SK-N-SH (cell line): ENCODE results near the gene ATP5PB.

Experiments
- CHD2 ChIP-seq: fragments of 150-350 bp; IDR thresholded peaks from 2 replicates; pipeline ENCODE4 v1.6.1; 2018; ENCODE audit warnings: low read length; ENCODE audit not compliant: partially characterized antibody
- CTCF ChIP-seq: fragments of 200-600 bp; sonication (generic); IDR thresholded peaks from 2 replicates; pipeline ENCODE4 v1.6.1; 2017; ENCODE audit warnings: antibody characterized with exemption, mild to moderate bottlenecking, moderate library complexity
- FOXM1 ChIP-seq: IDR thresholded peaks from 2 replicates; pipeline ENCODE4 v1.4.0; 2012; ENCODE audit warnings: low read depth, mild to moderate bottlenecking
- MAX ChIP-seq: IDR thresholded peaks from 2 replicates; pipeline ENCODE4 v1.4.0; 2012; ENCODE audit warnings: low read depth
- POLR2AphosphoS5 ChIP-seq: IDR thresholded peaks from 2 replicates; pipeline ENCODE4 v1.6.1; 2012; ENCODE audit warnings: low read depth, low read length
- RCOR1 ChIP-seq: fragments of 150-350 bp; IDR thresholded peaks from 2 replicates; pipeline ENCODE4 v1.6.1; 2017; ENCODE audit warnings: antibody characterized with exemption, low read length
- REST ChIP-seq: IDR thresholded peaks from 2 replicates; pipeline ENCODE4 v1.6.1; 2012; ENCODE audit warnings: mild to moderate bottlenecking, low read depth, low read length, moderate library complexity
- SIN3A ChIP-seq: IDR thresholded peaks from 2 replicates; pipeline ENCODE4 v1.6.1; 2012; ENCODE audit warnings: low read depth, mild to moderate bottlenecking, low read length, moderate library complexity, borderline replicate concordance
- SMC3 ChIP-seq: IDR thresholded peaks from 2 replicates; pipeline ENCODE4 v1.6.1; 2012; ENCODE audit warnings: low read depth, low read length, improper control_type of control experiment
- TEAD4 ChIP-seq: IDR thresholded peaks from 2 replicates; pipeline ENCODE4 v1.4.0; 2012; ENCODE audit warnings: mild to moderate bottlenecking, borderline replicate concordance; ENCODE audit not compliant: insufficient read depth
- ZBTB33 ChIP-seq: IDR thresholded peaks from 2 replicates; pipeline ENCODE4 v1.4.0; 2012; ENCODE audit warnings: low read depth, borderline replicate concordance

GRCh38 chr1:111406321-111406768 lies 42.9 kb upstream of the ATP5PB start:
- no peak for TF ChIP-seq FOXM1
- no peak for TF ChIP-seq ZBTB33
- no peak for TF ChIP-seq SIN3A
- TF ChIP-seq MAX, result no peak
- no peak for TF ChIP-seq CTCF
- TF ChIP-seq TEAD4, result no peak
- no peak for TF ChIP-seq POLR2AphosphoS5
- no peak for TF ChIP-seq CHD2
- no peak for TF ChIP-seq RCOR1
- TF ChIP-seq SMC3, result no peak
- TF ChIP-seq REST, result no peak
